WI38 (cell line): ENCODE measurements around the gene RFC5.

Source experiments
- H3K4me3 ChIP-seq: 2 replicates; pipeline ENCODE4 v1.5.1; 2011; ENCODE audit warnings: low read depth, mild to moderate bottlenecking, control low read depth, low read length
- TF ChIP-seq, protein P1 (sequence below): IDR thresholded peaks from 2 replicates; pipeline ENCODE4 v1.5.1; 2012; ENCODE audit warnings: low read depth, mild to moderate bottlenecking, control low read depth, low read length

RFC5 gene

DNA sequence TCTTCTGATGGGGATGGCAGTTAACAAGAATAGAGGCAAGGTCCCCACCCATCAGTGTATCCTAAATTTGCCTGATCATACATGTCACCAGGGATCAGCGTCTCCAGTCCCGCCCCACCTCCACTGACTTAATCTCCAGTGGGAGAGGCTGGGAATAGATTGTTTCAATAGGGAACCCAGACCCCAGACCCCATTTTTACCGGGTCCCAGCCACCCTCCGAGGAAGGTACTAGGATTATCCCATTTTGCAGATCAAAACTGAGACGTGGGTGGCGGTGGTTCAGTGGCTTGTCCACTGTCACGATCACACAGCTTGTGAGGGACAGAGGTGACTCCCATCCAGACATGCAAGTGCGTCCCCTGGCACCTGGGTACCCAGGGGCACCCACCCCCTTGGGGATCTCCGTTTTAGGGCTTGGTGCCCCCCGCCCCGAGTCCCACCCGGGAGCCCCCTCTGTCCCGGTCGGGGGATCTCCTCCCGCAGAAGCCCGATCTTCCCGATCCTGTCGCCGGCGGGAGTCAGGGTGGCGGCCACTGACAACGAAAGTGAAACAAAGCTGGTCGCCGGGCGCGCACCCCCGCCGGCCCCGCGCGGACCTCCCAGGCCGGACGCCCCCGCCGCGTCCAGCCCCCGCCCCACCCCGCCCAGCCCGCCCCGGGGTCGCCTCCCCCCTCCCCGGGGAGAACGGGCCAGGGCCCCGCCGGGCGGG, 44.0 kb downstream of the RFC5 start:
- TF ChIP-seq, protein P1, sequence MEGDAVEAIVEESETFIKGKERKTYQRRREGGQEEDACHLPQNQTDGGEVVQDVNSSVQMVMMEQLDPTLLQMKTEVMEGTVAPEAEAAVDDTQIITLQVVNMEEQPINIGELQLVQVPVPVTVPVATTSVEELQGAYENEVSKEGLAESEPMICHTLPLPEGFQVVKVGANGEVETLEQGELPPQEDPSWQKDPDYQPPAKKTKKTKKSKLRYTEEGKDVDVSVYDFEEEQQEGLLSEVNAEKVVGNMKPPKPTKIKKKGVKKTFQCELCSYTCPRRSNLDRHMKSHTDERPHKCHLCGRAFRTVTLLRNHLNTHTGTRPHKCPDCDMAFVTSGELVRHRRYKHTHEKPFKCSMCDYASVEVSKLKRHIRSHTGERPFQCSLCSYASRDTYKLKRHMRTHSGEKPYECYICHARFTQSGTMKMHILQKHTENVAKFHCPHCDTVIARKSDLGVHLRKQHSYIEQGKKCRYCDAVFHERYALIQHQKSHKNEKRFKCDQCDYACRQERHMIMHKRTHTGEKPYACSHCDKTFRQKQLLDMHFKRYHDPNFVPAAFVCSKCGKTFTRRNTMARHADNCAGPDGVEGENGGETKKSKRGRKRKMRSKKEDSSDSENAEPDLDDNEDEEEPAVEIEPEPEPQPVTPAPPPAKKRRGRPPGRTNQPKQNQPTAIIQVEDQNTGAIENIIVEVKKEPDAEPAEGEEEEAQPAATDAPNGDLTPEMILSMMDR: no peak
- H3K4me3 ChIP-seq: peak overlapping the region; percentile 90

DNA sequence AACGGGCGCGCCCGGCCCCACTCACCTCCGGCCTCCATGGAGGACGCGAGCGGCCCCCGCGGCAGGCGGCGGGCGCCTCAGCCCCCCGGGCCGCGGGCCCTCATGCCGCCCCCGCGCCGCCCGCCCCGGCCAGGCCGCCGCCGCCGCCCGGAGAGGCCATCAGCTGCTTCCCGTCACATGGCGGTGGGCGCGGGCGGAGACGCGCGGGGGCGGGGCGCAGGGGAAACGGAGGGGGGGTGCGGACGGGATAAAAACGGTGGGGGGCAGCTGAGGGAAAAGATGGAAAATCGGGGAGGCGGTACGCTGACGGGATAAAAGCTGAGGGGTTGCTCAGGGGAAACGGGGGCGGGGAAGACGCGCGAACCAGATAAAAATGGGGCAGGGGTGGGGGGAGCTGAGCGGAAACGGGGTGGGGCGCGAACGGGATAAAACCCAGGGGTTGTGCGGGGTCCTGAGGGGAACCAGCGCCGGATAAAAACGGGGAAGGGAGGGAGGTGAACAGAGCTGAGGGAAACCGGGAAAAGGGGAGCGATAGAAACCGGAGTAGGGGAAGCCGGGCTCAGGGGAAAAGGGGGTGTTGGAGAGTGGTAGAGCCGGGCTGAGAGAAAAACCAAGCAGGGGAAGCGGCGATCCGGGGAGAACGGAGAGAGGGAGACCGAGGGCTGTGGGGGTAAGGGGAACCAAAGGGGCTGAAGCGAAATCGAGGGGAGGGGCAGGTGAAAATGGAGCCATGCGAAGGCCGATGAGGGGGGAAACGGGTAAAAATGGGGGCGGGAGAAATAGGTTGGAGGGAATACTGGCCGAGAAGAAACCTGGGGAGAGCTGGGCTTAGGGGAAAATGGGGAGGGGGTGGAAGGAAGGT, 44.7 kb downstream of the RFC5 start, which contains the start of gene WSB2:
Gene WSB2, minus strand, starts transcription at position 169 of the 862 bp plus-strand sequence. Its CDS starts 131 bp downstream, at position 38.
- H3K4me3 ChIP-seq: peak within 1 kb of the TSS; percentile 90
- TF ChIP-seq, protein P1: no peak

DNA sequence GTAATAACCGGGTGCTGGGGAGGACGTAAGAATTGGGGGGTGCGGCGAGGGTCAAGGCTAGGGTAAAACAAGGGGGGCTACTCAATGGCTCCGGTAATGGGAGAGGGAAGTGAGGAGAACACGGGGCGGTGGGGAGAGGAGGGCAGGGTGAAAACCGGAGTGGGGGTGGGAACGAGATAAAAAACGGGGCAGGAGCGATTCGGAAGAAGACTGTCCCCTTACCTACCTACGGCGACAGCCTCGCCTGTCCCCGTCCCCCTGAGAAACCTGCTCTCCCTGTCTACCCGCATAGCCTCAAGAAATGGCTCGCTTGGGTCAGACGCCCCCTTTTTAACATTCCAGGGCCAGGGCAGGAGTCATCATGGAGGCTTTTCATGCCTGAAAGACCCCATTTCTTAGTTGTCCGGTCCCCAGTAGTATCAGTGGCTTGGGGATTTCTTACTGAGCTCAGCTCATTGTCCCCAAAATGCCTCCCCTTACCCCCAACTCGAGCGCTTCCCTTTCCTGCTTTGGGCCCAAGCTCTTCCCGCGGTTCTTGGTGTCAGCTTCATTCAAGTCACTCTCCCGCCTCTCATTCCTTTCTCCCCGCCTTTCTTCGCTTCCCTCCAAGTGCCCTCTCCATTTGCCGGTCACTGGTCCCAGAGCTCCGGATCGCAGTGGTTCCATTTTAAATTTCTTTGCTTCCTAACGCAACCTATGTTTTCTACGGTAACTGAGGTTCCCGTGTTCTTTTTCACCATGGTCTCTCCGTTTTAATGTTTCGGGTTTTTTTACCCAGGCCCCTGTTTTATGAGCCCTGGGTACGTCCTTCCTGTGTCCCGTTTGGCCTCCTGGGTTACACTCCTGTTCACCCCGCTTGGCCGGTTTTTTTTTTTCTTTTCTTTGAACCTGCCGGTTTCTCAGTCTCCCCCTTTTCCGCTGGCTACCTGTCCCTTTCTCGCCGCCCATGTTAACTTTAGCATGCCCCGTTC, 45.7 kb downstream of the RFC5 start:
- TF ChIP-seq, protein P1: no peak
- peak overlapping the region; percentile 90 for H3K4me3 ChIP-seq

DNA sequence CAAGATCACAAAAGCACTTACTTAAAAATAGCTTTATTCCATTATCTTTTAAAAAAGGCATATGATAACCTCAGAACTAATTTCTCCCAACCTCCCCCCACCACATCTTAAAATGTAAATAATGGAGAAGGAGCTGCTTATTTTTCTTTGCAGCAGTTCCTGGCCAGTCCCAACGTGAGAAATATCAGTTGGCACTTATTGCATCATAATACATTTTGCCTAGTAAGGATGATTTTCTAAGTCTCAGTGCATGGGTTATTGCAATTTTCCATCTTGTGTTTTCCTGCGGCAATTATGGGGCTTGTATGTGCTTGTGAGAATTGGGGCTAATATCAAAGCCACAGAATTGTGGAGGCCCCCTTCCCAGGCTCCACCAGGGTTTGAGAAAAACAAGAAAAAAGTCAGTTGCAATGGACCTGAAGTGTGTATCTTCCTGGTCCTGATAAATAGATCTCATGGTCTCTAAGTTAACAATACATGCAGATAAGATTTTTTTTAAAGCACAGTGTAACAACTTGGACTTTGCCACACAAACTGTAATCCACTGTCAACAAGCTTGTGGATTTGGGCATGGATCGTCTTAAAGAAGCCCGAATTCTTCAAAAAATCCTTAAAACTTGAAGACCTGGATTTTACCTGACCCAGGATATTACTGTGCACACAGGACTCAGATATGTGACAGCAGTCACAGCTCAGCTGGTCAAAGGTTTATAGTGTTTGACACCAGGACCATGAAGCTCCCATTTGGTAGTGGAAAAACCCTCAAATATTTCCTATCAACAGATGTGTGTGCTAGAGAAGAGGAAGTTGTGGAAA, 47.3 kb downstream of the RFC5 start:
- TF ChIP-seq, protein P1: no peak
- H3K4me3 ChIP-seq: no peak overlapping the region

DNA sequence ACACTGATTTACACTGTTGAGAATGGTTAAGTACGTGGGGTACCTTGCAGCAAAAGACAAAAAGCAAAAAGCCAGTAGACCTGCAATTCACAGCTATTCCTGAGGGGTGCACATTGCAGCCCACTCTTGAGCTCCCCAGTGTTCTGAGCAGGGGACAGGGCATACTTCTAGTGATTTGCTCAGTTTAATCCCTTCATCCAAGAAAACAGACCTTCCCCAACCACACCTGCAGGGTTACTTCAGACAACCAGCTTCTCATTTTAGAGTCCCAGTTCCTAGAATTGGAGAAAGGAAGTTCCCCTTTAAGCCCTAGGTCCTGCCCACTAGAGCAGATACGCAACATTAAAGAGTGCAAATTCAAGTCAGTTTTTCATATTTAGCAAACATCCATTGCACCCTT, 48.1 kb downstream of the RFC5 start:
- no peak overlapping the region for H3K4me3 ChIP-seq
- TF ChIP-seq, protein P1: no peak

DNA sequence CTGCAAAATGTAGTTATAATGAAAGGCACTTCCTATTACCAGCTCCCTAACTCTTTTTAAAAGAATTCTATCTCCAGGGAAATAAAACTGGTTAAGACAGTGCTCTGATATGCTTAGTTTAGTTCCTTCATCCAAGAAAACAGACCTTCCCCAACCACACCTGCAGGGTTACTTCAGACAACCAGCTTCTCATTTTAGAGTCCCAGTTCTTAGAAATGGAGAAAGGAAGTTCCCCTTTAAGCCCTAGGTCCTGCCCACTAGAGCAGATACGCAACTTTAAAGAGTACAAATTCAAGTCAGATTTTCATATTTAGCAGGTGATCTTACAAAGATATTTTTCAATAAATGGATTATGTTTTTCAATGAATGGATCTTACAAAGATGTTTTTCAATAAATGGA, 48.9 kb downstream of the RFC5 start:
- TF ChIP-seq, protein P1: no peak
- no peak overlapping the region for H3K4me3 ChIP-seq
